ENCODE data around the gene GRIA4.

Gene GRIA4

GRCh38 chr11:105821372-105821771, 211.5 kb downstream of the GRIA4 start:
- TF ChIP-seq TAF1 (IDR thresholded peaks at IDR 0.05; ENCODE audit: borderline replicate concordance, insufficient read depth, low read length) (no peak), POLR2AphosphoS5 (IDR thresholded peaks at IDR 0.05; ENCODE audit: low read depth, low read length) (no peak), FOXP2 (optimal IDR thresholded peaks at IDR 0.05; ENCODE audit: borderline replicate concordance, extremely low read depth, extremely low read length, insufficient read depth) (no peak), SIN3A (IDR thresholded peaks at IDR 0.05; ENCODE audit: borderline replicate concordance, insufficient read depth, low read length) (no peak), REST (IDR thresholded peaks at IDR 0.05; ENCODE audit: insufficient read depth in 1 of 2, low read depth in 2 of 2, low read length in 2 of 2) (no peak)

- no peak for TF ChIP-seq REST (IDR thresholded peaks at IDR 0.05; ENCODE audit: insufficient read depth in 1 of 2, low read depth in 2 of 2, low read length in 2 of 2)
- TF ChIP-seq FOXP2 (optimal IDR thresholded peaks at IDR 0.05; ENCODE audit: borderline replicate concordance, extremely low read depth, extremely low read length, insufficient read depth) = no peak
- no peak for TF ChIP-seq TAF1 (IDR thresholded peaks at IDR 0.05; ENCODE audit: borderline replicate concordance, insufficient read depth, low read length)
- no peak for TF ChIP-seq POLR2AphosphoS5 (IDR thresholded peaks at IDR 0.05; ENCODE audit: low read depth, low read length)
Observed at GRCh38 chr11:105821781-105822180, 211.9 kb downstream of the GRIA4 start.

- TF ChIP-seq FOXP2 (optimal IDR thresholded peaks at IDR 0.05; ENCODE audit: borderline replicate concordance, extremely low read depth, extremely low read length, insufficient read depth) (no peak), TAF1 (IDR thresholded peaks at IDR 0.05; ENCODE audit: borderline replicate concordance, insufficient read depth, low read length) (no peak), REST (IDR thresholded peaks at IDR 0.05; ENCODE audit: insufficient read depth in 1 of 2, low read depth in 2 of 2, low read length in 2 of 2) (no peak), SIN3A (IDR thresholded peaks at IDR 0.05; ENCODE audit: borderline replicate concordance, insufficient read depth, low read length) (no peak), POLR2AphosphoS5 (IDR thresholded peaks at IDR 0.05; ENCODE audit: low read depth, low read length) (no peak)
Observed at GRCh38 chr11:105823495-105824033, 213.7 kb downstream of the GRIA4 start.

- TF ChIP-seq REST (IDR thresholded peaks at IDR 0.05; ENCODE audit: insufficient read depth in 1 of 2, low read depth in 2 of 2, low read length in 2 of 2) (no peak), SIN3A (IDR thresholded peaks at IDR 0.05; ENCODE audit: borderline replicate concordance, insufficient read depth, low read length) (no peak), FOXP2 (optimal IDR thresholded peaks at IDR 0.05; ENCODE audit: borderline replicate concordance, extremely low read depth, extremely low read length, insufficient read depth) (no peak), TAF1 (IDR thresholded peaks at IDR 0.05; ENCODE audit: borderline replicate concordance, insufficient read depth, low read length) (no peak), POLR2AphosphoS5 (IDR thresholded peaks at IDR 0.05; ENCODE audit: low read depth, low read length) (no peak)
Observed at GRCh38 chr11:105824457-105825013, 214.7 kb downstream of the GRIA4 start.

All from PFSK-1 (cell line).